NCI-H774 (cell line): ENCODE results near the gene BAD.

Experiments used
- DNase-seq: peaks from one replicate; lab custom pipeline; 2025; lab: John Stamatoyannopoulos, UW

The BAD gene

GRCh38 chr11:64244107-64244506, 40.4 kb downstream of the BAD start:
- no peak for DNase-seq

GRCh38 chr11:64243236-64243854, 41.1 kb downstream of the BAD start:
- no peak for DNase-seq

GRCh38 chr11:64241491-64242374, 42.7 kb downstream of the BAD start:
- peak; percentile 42 for DNase-seq

DNA sequence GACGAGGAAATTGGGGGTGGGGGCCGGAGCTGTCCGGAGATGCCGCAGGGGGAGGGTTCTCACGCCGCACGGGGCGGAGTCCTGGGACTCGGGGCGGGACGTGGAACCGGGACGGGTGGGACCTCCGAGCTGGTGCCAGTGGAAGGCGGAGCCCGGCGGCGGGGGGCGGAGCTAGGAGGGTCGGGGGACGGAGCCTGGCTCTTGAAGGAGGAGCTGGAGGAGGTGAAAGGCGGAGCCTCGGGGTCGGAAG, 43.3 kb downstream of the BAD start:
- DNase-seq: peak; percentile 99

DNA sequence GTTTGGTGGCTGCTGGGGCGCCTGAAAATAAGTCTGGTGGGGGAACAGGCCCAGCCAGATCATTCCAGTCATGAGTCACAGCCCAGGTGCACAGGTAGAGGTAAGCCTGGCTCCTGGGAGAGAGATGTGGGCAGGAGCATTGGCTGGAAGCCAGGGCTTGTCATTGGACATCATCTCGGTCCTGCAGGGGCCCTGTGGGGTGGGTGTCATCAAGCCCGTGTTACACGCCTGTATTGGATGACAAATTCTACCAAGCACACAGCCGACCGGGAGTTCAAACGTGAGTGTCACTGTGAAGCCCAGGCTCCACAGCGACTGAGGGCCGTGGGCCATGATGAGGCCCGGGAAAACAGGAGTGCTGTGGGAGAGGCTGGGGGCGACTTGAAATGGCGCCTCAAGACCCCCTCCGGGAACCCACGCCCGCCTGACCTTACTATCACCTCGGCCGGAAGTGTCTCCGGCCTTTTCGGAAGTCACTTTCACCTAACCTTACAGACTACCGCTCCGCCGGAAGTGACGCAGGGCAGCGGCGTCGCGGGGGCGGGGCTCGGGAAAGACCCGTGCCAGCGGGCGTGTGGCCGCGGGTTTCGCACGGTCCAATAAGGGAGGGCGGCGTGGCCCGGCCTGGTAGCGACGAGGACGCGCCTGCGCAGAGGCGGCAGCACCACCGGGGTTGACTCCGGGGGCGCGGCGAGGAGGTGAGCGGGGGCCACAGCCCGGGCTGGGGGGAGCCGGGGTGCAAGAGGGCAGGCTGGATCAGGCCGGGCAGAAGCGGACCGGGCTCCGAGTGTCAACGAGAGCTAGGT, 43.8 kb downstream of the BAD start, which contains the start of gene FKBP2:
Gene FKBP2, plus strand, starts transcription at position 661 of the 806 bp plus-strand sequence. CDS start 1,293 bp downstream, outside the sequence.
- peak; percentile 98 for DNase-seq

- DNase-seq: no peak
Observed at GRCh38 chr11:64239662-64240434, 44.6 kb downstream of the BAD start.

- no peak for DNase-seq
Observed at GRCh38 chr11:64238999-64239398, 45.5 kb downstream of the BAD start.

- peak; percentile 16 for DNase-seq
Observed at GRCh38 chr11:64238076-64238475, 46.4 kb downstream of the BAD start.

GRCh38 chr11:64237484-64237951, 46.9 kb downstream of the BAD start:
- peak; percentile 98 for DNase-seq

DNA sequence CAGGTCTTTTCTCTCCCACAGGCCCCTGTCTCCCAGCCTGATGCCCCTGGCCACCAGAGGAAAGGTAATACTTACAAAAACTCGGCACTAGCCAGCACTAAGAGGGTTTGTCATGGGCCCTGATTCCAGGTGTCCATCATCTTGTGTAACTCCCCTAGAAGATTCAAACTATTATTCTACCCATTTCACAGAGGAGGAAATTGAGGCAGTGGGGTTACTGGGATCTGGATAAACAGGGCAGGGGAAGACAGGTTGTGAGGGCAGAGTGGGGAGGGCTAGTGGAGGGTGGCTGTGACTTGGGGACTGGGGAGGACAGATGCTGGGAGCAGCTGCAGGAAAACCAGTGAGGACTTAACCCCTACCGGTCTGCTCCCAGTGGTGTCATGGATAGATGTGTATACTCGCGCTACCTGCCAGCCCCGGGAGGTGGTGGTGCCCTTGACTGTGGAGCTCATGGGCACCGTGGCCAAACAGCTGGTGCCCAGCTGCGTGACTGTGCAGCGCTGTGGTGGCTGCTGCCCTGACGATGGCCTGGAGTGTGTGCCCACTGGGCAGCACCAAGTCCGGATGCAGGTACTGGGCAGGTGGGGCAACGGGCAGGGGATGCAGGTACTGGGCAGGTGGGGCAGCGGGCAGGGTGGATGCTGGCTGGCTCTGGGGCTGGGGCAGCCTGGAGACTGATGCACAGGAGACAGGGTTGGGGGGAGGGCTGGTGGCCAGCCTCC, 48.9 kb downstream of the BAD start:
- no peak for DNase-seq

- peak; percentile 47 for DNase-seq
Observed at GRCh38 chr11:64234647-64235379, 49.7 kb downstream of the BAD start.

DNA sequence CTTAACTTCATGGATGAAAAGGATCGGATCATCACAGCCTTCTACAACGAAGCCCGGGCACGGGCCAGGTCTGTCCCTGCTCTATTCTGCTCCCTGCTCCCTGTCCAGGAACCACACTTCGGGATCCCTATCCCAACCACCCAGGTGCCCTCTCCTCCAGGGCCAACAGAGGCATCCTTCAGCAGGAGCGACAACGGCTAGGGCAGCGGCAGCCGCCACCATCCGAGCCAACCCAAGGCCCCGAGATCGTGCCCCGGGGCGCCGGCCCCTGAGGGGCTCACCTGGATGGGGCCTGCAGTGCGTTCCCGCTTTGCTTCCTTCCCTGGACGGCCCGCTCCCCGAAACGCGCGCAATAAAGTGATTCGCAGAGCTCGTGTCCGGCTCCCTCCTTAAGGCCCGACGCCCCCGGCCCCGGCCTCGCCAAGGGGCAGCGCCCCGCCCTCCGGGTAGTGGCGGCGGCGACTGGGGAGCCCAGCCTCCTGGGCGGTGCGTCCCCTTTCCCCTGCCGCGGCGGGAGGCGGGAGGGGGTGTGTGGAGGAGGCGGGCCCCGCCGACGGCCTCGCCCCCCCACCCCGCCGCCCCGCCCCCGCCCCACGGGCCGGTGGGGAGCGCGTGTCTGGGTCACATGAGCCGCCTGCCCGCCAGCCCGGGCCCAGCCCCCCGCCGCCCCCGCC, 50.4 kb downstream of the BAD start, which contains the start of gene VEGFB:
Gene VEGFB, plus strand, starts transcription at position 672 of the 674 bp plus-strand sequence. CDS start 250 bp downstream, outside the sequence.
- DNase-seq: peak; percentile 79

DNA sequence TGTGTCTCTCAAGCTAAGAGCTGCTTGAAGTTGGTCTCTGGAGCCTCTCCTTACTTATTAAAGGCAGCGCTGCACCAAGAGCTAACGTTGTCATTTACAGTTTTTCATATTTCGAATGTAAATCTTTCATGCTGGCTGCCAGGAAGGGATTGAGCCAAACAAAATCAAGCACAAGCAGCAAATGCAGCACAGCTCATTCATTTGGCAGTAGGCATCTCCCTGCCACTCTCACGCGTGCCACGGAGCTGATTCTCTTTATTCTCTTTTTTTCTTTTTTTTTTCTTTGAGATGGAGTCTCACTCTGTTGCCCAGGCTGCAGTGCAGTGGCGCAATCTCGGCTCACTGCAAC, 51.5 kb downstream of the BAD start:
- DNase-seq: no peak

- no peak for DNase-seq
Observed at GRCh38 chr11:64232182-64232966, 52.1 kb downstream of the BAD start.

DNA sequence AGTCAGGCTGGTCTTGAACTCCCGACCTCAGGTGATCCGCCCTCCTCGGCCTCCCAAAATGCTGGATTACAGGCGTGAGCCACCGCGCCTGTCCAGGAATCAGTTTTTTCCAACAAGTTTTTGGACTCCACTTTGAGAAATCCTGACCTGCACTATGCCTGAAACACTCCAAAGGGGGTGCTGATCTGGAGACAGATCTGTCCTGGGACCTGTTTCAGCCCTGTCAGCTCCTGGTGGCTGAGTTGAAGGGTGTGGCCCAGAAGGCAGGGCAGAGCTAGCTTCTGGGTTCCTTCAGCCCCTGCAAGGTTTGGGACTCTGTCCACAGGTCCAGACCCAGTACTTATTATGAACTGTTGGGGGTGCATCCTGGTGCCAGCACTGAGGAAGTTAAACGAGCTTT, 52.9 kb downstream of the BAD start:
- DNase-seq: no peak

- DNase-seq: no peak
Observed at GRCh38 chr11:64230985-64231365, 53.5 kb downstream of the BAD start.

GRCh38 chr11:64230171-64230984, 54.1 kb downstream of the BAD start, which contains the start of gene DNAJC4:
TSS of gene DNAJC4 (plus strand) at chr11:64230548. CDS start at chr11:64230855, 307 bp downstream.
- peak; percentile 97 for DNase-seq

GRCh38 chr11:64229744-64230170, 54.7 kb downstream of the BAD start:
- no peak for DNase-seq
